HG03521 (cell line): Measurements from ENCODE around the gene HSPB6.

Experiments
- ATAC-seq: cut with Tn5 transposase; IDR thresholded peaks from one replicate; pipeline ENCODE4 v1.9.1; 2021; ENCODE audit warnings: mild to moderate bottlenecking, moderate library complexity; ENCODE audit not compliant: unreplicated experiment

Gene HSPB6

DNA sequence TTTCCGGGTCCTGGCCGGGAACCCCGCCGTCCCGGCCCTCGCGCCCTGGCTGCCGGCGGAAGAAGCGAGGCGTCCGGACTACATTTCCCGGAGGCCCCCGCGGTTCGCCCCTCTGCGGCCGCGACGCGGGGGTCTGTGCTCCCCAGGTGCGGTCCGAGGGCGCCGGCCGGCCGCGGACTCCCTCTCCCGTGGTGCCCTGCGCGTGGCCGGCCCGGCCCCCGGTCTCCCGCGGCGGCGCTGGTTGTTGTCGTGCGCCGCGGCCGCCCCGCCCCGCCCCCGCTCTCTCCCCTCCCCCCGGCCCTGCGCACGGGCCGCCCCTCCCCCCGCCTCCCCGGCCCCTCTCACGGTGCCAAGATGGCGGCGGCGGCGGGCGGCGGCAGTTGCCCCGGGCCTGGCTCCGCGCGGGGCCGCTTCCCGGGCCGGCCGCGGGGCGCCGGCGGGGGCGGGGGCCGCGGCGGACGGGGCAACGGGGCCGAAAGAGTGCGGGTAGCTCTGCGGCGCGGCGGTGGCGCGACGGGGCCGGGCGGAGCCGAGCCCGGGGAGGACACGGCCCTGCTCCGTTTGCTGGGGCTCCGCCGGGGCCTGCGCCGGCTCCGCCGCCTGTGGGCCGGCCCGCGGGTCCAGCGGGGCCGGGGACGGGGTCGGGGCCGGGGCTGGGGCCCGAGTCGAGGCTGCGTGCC lies 39.0 kb downstream of the HSPB6 start, which contains the start of gene KMT2B:
TSS of gene KMT2B (plus strand) at position 339 of the 680 bp plus-strand sequence. CDS start at position 355, 16 bp downstream.
- ATAC-seq = peak; percentile 47

- ATAC-seq = peak; percentile 62
Measured at GRCh38 chr19:35716801-35717664, 39.8 kb downstream of the HSPB6 start.

- ATAC-seq = no peak
Measured at GRCh38 chr19:35715981-35716800, 40.6 kb downstream of the HSPB6 start.

- ATAC-seq = no peak
Measured at GRCh38 chr19:35715355-35715809, 41.4 kb downstream of the HSPB6 start.

- no peak for ATAC-seq
Measured at GRCh38 chr19:35714601-35715354, 42.1 kb downstream of the HSPB6 start.

- ATAC-seq = no peak
Measured at GRCh38 chr19:35713904-35714495, 42.8 kb downstream of the HSPB6 start.

DNA sequence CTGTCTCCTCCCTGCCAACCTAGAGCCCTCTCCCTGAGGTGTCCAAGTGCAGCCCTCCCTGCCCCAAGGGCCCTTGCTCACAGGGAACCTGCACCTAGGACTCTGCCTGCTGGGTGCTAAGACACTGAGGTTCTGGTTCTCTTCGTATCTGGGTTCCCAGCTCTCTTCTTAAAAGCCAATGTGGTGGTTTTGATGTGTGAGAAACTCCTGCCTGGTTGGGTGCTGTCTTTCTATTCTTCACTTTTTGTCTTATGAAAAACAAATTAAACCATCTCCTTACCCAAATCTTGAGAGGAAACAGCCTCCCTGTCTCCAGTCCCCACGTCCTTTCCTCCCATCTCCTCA lies 43.4 kb downstream of the HSPB6 start:
- ATAC-seq = no peak

DNA sequence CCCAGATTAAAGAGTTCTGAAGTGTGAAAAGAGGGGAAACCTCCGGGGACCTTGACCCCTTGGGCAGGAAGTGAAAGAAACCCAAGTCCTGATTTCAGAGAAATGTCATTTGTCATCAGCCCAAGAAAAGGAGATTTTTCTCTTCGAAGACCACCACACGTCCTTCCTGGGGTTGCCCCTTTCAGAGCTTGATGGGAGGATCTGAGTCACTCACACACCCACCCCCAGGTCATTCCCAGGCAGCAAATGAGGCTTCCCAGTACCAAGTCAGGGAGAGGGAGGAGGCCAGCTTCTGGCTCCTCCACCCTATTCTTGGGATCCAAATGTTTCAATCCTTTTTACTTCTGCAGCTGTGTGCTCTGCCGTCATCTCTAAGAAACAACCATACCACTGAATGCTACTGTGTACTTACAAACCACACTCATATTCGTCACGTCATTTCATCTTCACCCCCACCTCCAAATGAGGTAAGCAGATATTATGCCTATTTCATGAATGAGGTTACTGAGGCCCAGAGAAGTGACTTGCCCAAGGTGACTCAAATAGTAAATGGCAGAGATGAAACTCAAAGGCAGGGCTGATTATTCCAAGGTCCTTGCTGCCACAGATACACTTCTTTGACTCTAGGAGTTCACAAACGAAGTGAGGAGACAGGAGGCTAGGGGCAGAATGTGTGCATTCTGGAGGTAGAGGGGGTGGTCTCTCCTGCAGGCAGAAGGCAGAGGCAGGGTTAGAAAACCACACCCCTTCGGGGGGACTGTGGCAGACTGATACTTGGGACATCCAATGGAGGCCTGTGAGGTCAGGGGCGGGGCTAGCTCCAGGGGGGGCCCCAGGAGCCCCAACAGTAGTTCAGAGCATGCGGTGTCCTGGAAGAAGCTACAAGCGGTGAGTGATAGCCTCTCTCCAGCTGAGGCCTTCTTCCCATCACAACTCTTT lies 44.0 kb downstream of the HSPB6 start:
- no peak for ATAC-seq

DNA sequence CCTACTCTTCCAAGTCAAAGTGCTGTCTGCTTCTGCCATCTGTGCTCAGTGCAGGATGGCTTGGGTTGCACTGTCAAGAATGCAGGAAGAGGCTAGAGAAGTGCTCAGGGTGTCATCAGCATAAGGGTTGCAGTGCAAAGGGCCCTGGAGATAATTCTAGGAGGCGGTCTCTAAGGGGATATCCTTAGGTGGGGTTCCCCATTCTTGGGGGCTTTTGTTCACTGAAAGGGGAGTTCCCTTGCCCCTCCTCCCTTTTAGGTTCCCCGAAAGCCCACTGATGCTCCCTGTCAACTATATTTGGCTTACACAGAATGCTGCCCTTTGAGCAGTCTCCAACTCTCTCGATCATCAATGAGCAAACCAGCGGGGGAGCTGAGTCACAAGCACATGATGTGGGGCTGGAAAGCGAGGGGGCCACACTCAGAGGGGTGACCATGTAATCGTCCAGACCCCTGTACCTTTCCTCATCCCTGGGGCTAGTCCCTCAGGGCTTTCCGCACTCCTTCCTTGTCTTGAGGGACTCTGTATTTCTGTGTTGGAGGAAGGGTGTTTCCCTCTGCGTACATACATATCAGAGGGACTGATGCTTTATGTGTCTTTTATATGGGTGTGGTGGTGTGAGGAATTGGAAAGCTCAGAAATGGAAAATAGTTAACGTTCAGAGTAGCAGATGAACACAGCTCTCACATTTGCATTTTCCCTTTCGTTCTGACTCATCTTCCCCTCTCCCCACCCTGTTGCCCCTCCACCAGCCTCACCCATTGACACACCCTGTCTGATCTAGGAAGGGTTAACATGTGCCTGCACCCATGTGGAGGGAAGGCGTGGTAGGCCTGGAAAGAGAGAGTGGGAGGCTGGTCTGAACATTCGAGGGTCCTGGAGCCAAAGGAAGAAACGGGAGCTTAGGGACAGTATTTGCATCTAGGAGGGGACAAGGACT lies 45.8 kb downstream of the HSPB6 start:
- ATAC-seq = no peak

DNA sequence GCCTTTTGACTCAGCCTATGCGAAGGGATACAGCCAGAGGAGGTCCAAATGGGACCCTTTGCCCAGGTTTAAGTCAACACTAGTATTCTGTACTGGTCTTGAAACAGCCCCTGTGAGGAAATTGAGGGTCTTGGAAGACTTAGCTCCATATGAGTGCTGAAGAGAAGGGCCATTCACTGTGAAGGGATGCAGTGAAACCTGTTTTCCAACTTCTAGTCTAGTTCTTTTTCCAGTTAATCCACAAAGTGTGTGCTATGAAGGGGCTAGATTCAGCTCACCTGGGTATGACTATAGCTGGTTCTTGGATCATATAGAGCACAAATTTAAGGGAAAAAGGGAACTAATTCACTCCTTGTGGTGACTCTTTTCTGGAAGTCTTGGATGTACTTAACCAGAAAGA lies 48.4 kb downstream of the HSPB6 start:
- ATAC-seq = no peak
